Activated CD4-positive, alpha-beta T cell treated with anti-CD3 and anti-CD28 coated beads for 36 hours (primary cell): Measurements from ENCODE around the gene SPSB4. TPM values are rescaled to one million over a fixed set of nuclear protein-coding genes. Genes with fewer than 3 reads are reported as not detected.
A peak's percentile ranks its signal among the peaks of the same experiment; 100 is the strongest.

Source experiments
- ATAC-seq: fragments of 200-7000 bp; cut with Tn5 transposase; one replicate; pipeline ENCODE4 v1.10.0; 2021; ENCODE audit warnings: mild to moderate bottlenecking, moderate library complexity
- CTCF ChIA-PET: fragments of 350-600 bp; sonication (Branson Sonifier 250); formaldehyde crosslinking; loops from one replicate; lab custom pipeline; 2021; ENCODE audit warnings: antibody characterized with exemption; lab: Charles Lee
- POLR2A ChIA-PET: fragments of 350-600 bp; sonication (Branson Sonifier 250); formaldehyde crosslinking; loops from one replicate; lab custom pipeline; 2021; ENCODE audit warnings: antibody characterized with exemption, inconsistent platforms; lab: Charles Lee
- DNase-seq: peaks from one replicate; pipeline ENCODE4 v3.0.0-alpha.2; 2020
- H3K27ac Mint-ChIP-seq: one replicate; pipeline ENCODE4 v1.8.0; 2021; ENCODE audit warnings: mixed read lengths
- H3K27me3 Mint-ChIP-seq: one replicate; pipeline ENCODE4 v1.8.0; 2021; ENCODE audit warnings: mixed read lengths
- H3K36me3 Mint-ChIP-seq: one replicate; pipeline ENCODE4 v1.8.0; 2021; ENCODE audit warnings: low read depth, mixed read lengths
- H3K4me1 Mint-ChIP-seq: one replicate; pipeline ENCODE4 v1.8.0; 2021; ENCODE audit warnings: mixed read lengths
- H3K4me3 Mint-ChIP-seq: one replicate; pipeline ENCODE4 v1.8.0; 2021; ENCODE audit warnings: mild to moderate bottlenecking, moderate library complexity, mixed read lengths
- H3K9me3 Mint-ChIP-seq: one replicate; pipeline ENCODE4 v1.8.0; 2021; ENCODE audit warnings: low read depth, mixed read lengths
- intact Hi-C, 2 experiments: fragments of 100-400 bp; cut with DNase I in 1 of 2; cut with micrococcal nuclease in 1 of 2; formaldehyde crosslinking; loops; one replicate each; pipeline versions ENCODE4 v1.14.2 to v1.15.1; 2022 to 2024; cut with DNase I, micrococcal nuclease
- total RNA-seq, 2 experiments: library from RNA; stranded (reverse); gene quantifications; one replicate each; pipeline ENCODE4 v1.2.3, GENCODE V29; 2021

SPSB4 gene
- total RNA-seq, 2 experiments from 2014 or later = not detected

DNA sequence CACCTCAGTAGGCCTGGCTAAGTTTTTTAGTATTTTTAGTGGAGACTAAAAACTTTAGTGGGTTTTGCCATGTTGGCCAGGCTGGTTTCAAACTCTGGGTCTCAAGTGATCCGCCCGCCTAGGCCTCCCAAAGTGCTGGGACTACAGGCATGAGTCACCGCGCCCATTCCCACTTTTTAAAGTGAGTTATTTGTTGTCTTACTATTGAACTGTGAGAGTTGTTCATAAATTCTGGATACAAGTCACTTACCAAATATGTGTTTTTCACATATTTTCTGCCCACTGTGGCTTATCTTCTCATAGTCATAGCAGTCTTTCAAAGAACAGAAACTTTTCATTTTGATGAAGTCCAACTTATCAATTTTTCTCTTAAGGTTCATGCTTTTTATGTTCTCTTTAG is 29.9 kb upstream of the SPSB4 start:
- DNase-seq = no peak
- intact Hi-C loops = no loop called here
- Mint-ChIP-seq H3K27me3 (peaks cover under 1% of the 10 kb centered on the region), H3K36me3 (no peaks in the 10 kb centered on the region), H3K9me3 (no peaks in the 10 kb centered on the region), H3K4me3 (no peak overlapping the region), H3K27ac (no peak overlapping the region), H3K4me1 (peaks cover 8% of the 10 kb centered on the region)
- ATAC-seq = no peak
- ChIA-PET CTCF (no interaction called here), POLR2A (no interaction called here)

DNA sequence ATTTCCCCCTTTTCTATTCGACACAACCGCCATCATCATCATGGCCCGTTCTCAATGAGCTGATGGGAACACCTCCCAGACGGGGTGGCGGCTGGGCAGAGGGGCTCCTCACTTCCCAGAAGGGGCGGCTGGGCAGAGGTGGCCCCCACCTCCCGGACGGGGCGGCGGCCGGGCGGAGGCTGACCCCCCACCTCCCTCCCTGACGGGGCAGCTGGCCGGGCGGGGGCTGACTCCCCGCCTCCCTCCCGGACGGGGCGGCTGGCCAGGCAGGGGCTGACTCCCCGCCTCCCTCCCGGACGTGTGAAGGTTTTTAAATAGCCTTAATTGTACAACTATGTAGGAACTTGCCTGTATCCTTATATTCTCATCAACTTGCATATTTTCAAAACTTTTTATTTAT is 20.9 kb upstream of the SPSB4 start:
- Mint-ChIP-seq H3K4me1 (no peaks in the 10 kb centered on the region), H3K27ac (no peak overlapping the region), H3K36me3 (no peaks in the 10 kb centered on the region), H3K9me3 (no peaks in the 10 kb centered on the region), H3K27me3 (peaks cover 2% of the 10 kb centered on the region), H3K4me3 (no peak overlapping the region)
- ATAC-seq (no peak), DNase-seq (no peak)
- ChIA-PET CTCF (interaction anchor here (0.9 kb wide), 1 partner anchor 11 kb away, joined by 3 read pairs; no protein-coding TSS in a partner anchor), POLR2A (no interaction called here)
- intact Hi-C loops = no loop called here

DNA sequence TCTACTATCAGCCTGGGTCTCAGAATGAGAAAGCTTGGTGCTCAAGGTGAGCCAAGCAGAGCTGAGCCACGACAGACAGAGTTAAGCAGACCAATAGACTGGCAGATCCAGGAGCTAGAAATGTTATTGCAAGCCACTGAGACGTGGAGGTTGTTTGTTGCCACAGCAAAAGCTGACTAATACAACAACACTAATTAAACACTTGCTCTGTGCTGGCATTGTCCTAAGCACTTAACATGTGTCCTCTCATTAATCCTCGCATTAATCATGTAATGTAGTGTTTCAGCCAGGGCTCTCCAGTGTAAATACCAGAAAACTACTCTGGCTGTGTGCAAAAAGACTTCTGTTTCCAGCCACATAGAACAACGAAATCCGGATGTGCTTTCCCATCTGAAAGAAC is 11.6 kb upstream of the SPSB4 start:
- H3K27ac Mint-ChIP-seq = no peak overlapping the region
- peaks cover 6% of the 10 kb centered on the region for H3K27me3 Mint-ChIP-seq
- no peaks in the 10 kb centered on the region for H3K9me3 Mint-ChIP-seq
- ChIA-PET CTCF (interaction anchor here (0.6 kb wide), 2 partner anchors 64 to 151 kb away, joined by 3 read pairs; no protein-coding TSS in a partner anchor), POLR2A (no interaction called here)
- ATAC-seq = no peak
- intact Hi-C loops = no loop called here
- no peak overlapping the region for H3K4me3 Mint-ChIP-seq
- H3K4me1 Mint-ChIP-seq = no peaks in the 10 kb centered on the region
- no peaks in the 10 kb centered on the region for H3K36me3 Mint-ChIP-seq
- no peak for DNase-seq

DNA sequence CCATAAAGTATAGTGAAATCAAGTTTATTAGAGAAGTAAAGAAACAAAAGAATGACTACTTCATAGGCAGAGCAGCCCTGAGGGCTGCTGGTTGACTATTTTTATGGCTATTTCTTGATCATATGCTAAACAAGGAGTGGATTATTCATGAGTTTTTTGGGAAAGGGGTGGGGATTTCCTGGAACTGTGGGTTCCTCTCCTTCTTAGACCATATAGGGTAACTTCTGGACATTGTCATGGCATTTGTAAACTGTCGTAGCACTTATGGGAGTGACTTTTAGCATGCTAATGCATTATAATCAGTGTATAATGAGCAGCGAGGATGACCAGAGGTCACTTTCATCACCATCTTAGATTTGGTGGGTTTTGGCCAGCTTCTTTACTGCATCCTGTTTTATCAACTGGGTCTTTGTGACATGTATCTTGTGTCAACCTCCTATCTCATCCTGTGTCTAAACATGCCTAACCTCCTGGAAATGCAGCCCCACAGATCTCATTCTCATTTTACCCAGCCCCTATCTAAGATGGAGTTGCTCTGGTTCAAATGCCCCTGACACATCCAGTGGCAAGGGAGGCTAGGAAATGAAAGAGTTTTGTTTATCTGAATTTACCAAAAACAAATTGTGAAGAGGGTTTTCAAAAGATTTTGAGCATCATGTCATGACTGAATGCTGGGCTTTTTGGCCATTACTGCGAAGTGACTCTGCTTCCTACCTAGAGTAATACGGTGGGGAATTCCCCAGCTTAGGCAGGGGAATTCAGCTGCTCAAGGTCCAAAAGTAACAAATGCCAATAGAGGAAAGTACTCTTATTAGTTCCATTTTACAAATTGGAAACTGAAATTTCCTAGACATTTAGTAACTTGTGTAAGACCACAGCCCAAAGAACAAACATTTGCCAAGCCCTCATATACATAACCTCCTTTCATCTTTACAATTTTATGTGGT is 6.2 kb upstream of the SPSB4 start:
- ChIA-PET CTCF (interaction anchor here (0.6 to 1.1 kb wide), 2 partner anchors 30 to 1405 kb away, joined by 3 read pairs; no protein-coding TSS in a partner anchor), POLR2A (no interaction called here)
- intact Hi-C loops = no loop called here
- Mint-ChIP-seq H3K4me3 (no peak overlapping the region), H3K27me3 (peaks cover 21% of the 10 kb centered on the region), H3K9me3 (no peaks in the 10 kb centered on the region), H3K4me1 (no peaks in the 10 kb centered on the region), H3K36me3 (no peaks in the 10 kb centered on the region), H3K27ac (no peak overlapping the region)
- DNase-seq (no peak), ATAC-seq (peak; percentile 65)

DNA sequence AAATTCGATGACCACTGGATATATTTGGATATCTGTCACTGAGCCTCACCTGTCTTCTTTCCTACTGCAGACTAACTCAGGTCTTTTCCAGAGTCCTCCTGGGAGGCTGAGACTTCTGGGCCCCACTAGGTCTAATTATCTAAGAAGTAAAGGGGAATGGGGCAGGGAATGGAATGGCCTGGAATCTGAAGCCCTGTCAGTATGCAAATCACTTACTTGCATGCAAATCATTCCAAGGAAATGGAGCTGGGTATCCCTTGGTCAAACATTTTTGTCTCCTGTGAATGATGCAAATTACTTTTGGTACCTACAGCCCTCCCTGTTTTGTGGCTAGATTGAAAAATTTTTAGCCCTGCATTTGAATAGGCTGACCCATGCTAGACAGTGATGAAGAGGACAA is 5.3 kb upstream of the SPSB4 start:
- intact Hi-C loops = no loop called here
- H3K27me3 Mint-ChIP-seq = peaks cover 26% of the 10 kb centered on the region
- DNase-seq (no peak), ATAC-seq (no peak)
- no peaks in the 10 kb centered on the region for H3K9me3 Mint-ChIP-seq
- CTCF ChIA-PET = interaction anchor here (0.6 to 1.0 kb wide), 2 partner anchors 147 to 1406 kb away, joined by 3 read pairs; no protein-coding TSS in a partner anchor
- no peak overlapping the region for H3K4me3 Mint-ChIP-seq
- POLR2A ChIA-PET = no interaction called here
- H3K4me1 Mint-ChIP-seq = no peaks in the 10 kb centered on the region
- H3K27ac Mint-ChIP-seq = no peak overlapping the region
- no peaks in the 10 kb centered on the region for H3K36me3 Mint-ChIP-seq

DNA sequence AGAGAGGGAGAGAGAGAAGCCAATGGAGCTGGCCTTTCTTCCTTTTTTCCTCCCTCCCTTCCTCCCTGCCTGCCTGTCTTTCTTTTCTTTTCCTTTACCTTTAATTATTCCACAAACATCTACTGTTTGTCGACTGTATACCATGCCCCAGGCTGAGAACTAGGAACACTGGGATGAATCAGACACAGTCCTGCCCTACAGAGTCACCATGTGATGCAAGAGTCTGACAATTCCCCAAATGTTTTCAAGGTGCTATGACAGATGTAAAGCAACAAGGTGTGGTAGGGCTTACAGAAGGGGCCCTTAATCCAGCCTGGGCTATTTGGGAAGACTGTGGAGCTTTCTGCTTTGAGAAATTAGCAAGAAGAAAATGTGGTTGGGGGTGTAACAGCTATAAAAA is 4.0 kb upstream of the SPSB4 start:
- ChIA-PET POLR2A (no interaction called here), CTCF (interaction anchor here (1.0 kb wide), 1 partner anchor 144 kb away, joined by 3 read pairs; no protein-coding TSS in a partner anchor)
- peaks cover 2% of the 10 kb centered on the region for H3K4me1 Mint-ChIP-seq
- DNase-seq (no peak), ATAC-seq (no peak)
- H3K9me3 Mint-ChIP-seq = no peaks in the 10 kb centered on the region
- no peak overlapping the region for H3K4me3 Mint-ChIP-seq
- no peak overlapping the region for H3K27ac Mint-ChIP-seq
- intact Hi-C loops = no loop called here
- peaks cover 29% of the 10 kb centered on the region for H3K27me3 Mint-ChIP-seq
- no peaks in the 10 kb centered on the region for H3K36me3 Mint-ChIP-seq

DNA sequence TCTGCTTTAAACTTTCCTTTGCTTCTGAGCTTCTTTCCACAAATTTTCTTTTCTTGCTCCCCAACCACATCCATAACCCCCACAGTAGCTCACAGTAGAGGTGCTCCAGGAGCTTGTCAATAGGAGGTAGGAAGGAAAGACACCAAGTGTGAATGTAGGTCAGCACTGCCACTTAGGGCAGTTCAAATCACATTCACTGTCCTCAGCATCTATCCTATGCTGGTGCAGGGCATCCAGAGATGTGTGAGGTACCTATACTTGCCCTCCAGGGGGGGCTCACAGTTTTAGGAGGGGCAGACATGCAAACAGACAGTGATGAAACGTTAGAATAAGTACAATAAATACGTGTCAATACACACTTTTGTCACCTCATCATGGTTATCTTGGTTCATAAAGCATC is 1.5 kb upstream of the SPSB4 start:
- H3K4me1 Mint-ChIP-seq = peaks cover 7% of the 10 kb centered on the region
- POLR2A ChIA-PET = no interaction called here
- peak; percentile 43 for DNase-seq
- intact Hi-C loops = loop anchor here in 1 of 2 experiments (5.0 kb wide), 1 partner anchor 58 kb away; no protein-coding TSS in a partner anchor
- H3K9me3 Mint-ChIP-seq = no peaks in the 10 kb centered on the region
- H3K36me3 Mint-ChIP-seq = no peaks in the 10 kb centered on the region
- H3K4me3 Mint-ChIP-seq = no peak overlapping the region
- ATAC-seq = peak; percentile 23
- no peak overlapping the region for H3K27ac Mint-ChIP-seq
- peaks cover 38% of the 10 kb centered on the region for H3K27me3 Mint-ChIP-seq
- CTCF ChIA-PET = interaction anchor here (0.7 to 2.4 kb wide), 7 partner anchors 9 to 143 kb away, joined by 3 to 8 read pairs (median 4); no protein-coding TSS in a partner anchor

DNA sequence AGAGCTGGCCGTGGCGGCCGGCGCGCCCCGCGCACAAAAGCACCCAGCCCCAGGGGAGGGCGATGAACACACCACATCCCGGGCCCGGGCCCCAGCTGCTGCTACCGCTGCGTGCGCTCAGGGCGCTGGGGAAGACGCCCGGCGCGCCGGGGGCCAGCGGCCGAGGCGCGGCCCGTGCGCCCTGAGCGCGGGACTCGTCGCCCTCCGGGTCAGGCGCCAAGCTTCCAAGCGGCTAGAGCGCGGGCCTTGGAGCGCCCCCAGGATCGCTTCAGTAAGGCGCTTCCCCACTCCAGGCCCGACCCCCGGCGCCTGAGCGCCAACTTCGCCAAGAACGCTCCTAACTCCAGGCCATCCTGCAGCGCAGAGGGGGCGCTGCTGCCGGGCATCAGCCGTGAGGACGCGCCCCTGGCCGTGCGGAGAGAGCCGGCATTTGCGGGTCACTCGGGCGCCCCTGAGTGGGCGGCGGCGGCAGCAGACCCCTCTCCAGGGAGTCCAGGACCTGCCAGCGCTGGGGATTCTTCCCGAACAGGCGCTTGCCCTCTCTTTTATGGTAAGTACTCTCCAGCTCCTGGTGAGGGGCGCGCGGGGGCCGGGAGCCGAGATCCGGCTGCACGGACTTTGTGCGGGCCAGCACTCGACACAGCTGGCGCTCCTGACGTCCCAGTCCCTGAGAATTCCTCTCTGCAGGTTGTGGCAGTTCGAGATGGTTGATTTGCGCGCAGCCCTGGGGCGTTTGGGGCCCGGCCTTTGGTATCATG is 475 bp downstream of the SPSB4 start:
- no peaks in the 10 kb centered on the region for H3K36me3 Mint-ChIP-seq

DNA sequence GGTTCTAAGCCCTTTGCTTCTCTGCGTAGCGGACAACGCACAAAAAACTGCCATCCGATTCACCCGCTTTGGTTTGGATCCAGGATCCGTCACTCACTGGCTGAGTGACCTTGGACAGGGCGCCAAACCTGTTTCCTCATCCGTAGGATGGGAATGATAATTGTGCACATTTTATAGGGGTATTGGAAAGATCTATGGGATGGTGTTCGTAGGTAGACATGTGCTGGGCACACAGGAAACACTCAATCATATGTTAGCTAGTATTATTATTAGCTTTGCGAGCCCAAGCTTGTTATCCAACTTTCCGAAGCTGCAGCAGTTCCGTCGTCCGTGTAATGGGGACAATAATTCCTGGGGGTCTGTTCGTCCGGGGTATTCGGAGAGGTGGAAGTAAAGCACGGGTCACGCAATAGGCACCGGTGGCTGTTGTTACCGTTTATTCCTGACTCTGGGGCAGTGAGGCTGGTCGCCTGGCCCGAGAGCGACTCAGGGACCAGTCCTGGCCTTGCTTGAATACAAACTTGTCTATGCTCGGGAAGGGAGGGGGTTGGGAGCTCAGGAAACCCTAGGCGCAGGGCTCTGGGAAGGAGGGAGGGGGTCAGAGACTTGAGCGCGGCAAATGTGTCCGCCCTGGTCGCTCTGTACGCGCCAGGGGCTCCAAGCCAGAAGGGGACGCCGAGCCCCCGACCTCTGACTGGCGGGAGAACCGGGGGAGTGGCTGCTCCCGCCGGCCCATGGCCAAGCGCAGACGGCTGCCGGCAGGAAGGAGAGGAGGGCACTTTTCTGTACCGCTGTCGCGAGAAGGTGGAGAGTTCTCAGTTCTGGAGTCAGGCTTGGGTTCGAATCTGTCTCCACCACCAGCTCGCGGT is 1.3 kb downstream of the SPSB4 start:
- Mint-ChIP-seq H3K4me3 (peak overlapping the region; percentile 24), H3K4me1 (peaks cover 7% of the 10 kb centered on the region), H3K36me3 (no peaks in the 10 kb centered on the region), H3K27me3 (peaks cover 40% of the 10 kb centered on the region), H3K9me3 (no peaks in the 10 kb centered on the region), H3K27ac (no peak overlapping the region)
- ATAC-seq (no peak), DNase-seq (no peak)
- ChIA-PET POLR2A (no interaction called here), CTCF (interaction anchor here (1.3 to 1.6 kb wide), 2 partner anchors 27 to 43 kb away, joined by 3 to 4 read pairs; no protein-coding TSS in a partner anchor)
- intact Hi-C loops = loop anchor here in 1 of 2 experiments (5.0 kb wide), 1 partner anchor 55 kb away; no protein-coding TSS in a partner anchor

More for the DNA sequence above, 475 bp downstream of the SPSB4 start:
- CTCF ChIA-PET = interaction anchor here (0.7 to 1.6 kb wide), 6 partner anchors 26 to 58 kb away, joined by 3 to 4 read pairs (median 3); no protein-coding TSS in a partner anchor
- peaks cover 44% of the 10 kb centered on the region for H3K27me3 Mint-ChIP-seq
- DNase-seq (peak; percentile 24), ATAC-seq (peak; percentile 50)
- intact Hi-C loops = loop anchor here in 1 of 2 experiments (5.0 kb wide), 1 partner anchor 56 kb away; no protein-coding TSS in a partner anchor
- H3K4me1 Mint-ChIP-seq = peaks cover 7% of the 10 kb centered on the region
- peak overlapping the region; percentile 24 for H3K4me3 Mint-ChIP-seq
- POLR2A ChIA-PET = no interaction called here
- no peaks in the 10 kb centered on the region for H3K9me3 Mint-ChIP-seq
- H3K27ac Mint-ChIP-seq = no peak overlapping the region

DNA sequence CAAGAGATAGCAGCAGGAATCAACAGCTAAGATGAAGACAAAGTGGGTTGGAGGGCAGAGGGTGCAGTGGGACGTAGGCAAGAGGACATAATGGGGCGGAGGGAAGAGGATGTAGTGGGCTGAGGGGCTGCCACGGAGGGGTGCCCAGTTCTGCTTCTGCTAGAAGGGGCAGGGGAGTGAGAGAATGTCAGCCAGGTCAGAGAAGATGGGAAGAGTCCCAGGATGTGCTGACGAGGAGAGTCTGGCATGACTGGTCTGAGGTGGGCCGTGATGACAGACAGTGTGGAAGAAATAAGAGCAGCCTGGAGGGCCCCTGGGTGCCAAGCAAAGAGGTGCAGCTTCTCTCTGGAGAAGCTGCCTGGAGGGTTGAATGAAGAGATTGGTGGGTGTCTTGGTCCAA is 4.0 kb downstream of the SPSB4 start:
- ATAC-seq (no peak), DNase-seq (no peak)
- Mint-ChIP-seq H3K9me3 (no peaks in the 10 kb centered on the region), H3K36me3 (no peaks in the 10 kb centered on the region), H3K4me3 (no peak overlapping the region), H3K27ac (no peak overlapping the region), H3K27me3 (peaks cover 22% of the 10 kb centered on the region), H3K4me1 (peaks cover 7% of the 10 kb centered on the region)
- intact Hi-C loops = no loop called here
- ChIA-PET CTCF (no interaction called here), POLR2A (interaction anchor here (0.6 kb wide), 1 partner anchor 1028 kb away, joined by 3 read pairs; no protein-coding TSS in a partner anchor)
